Activated naive CD8-positive, alpha-beta T cell treated with anti-CD3 and anti-CD28 coated beads for 36 hours (primary cell): ENCODE results near the gene RFTN1. TPM values are rescaled to one million over a fixed set of nuclear protein-coding genes. Genes with fewer than 3 reads are reported as not detected.

Source experiments
- DNase-seq: peaks from one replicate; pipeline ENCODE4 v3.0.0; 2021
- H3K27ac Mint-ChIP-seq: one replicate; pipeline ENCODE4 v1.8.0; 2022; ENCODE audit warnings: mild to moderate bottlenecking, moderate library complexity, mixed read lengths
- H3K27me3 Mint-ChIP-seq: one replicate; pipeline ENCODE4 v1.8.0; 2022; ENCODE audit warnings: mild to moderate bottlenecking, mixed read lengths
- H3K36me3 Mint-ChIP-seq: one replicate; pipeline ENCODE4 v1.8.0; 2021; ENCODE audit warnings: mild to moderate bottlenecking, mixed read lengths
- H3K4me1 Mint-ChIP-seq: one replicate; pipeline ENCODE4 v1.8.0; 2021; ENCODE audit warnings: mixed read lengths
- H3K4me3 Mint-ChIP-seq: one replicate; pipeline ENCODE4 v1.8.0; 2022; ENCODE audit warnings: mild to moderate bottlenecking, moderate library complexity, mixed read lengths
- H3K9me3 Mint-ChIP-seq: one replicate; pipeline ENCODE4 v1.8.0; 2022; ENCODE audit warnings: mixed read lengths
- total RNA-seq, 2 experiments: library from RNA; stranded (reverse); gene quantifications; one replicate each; pipeline ENCODE4 v1.2.3, GENCODE V29; 2021

Gene RFTN1
- total RNA-seq, 2 experiments from 2014 or later, result 84.2 to 84.8 TPM

DNA sequence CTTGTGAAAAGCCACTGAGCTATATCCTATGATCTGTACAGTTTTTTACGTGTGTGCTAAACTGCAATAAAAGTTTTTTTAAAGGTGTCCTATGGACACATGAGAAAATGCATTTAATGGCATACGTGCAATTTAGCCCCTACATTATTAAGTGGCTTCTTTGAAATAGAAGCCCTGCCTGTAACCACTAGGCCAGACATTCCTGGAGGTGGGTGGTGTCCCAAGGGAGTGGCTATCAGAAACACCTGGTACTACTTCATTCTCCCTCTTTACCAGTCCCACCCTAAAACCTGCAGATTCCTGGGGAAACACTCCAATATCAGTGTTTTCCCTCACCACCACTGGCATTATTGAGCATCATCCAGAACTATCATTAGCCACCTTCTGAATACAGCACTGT is 148.5 kb downstream of the RFTN1 start:
- Mint-ChIP-seq H3K27me3 (no peaks in the 10 kb centered on the region), H3K4me3 (no peak overlapping the region), H3K4me1 (peaks cover 44% of the 10 kb centered on the region), H3K9me3 (no peaks in the 10 kb centered on the region), H3K27ac (no peak overlapping the region), H3K36me3 (peaks cover 68% of the 10 kb centered on the region)
- no peak for DNase-seq

- no peaks in the 10 kb centered on the region for H3K27me3 Mint-ChIP-seq
- peaks cover 63% of the 10 kb centered on the region for H3K36me3 Mint-ChIP-seq
- peaks cover 41% of the 10 kb centered on the region for H3K4me1 Mint-ChIP-seq
- no peaks in the 10 kb centered on the region for H3K9me3 Mint-ChIP-seq
- DNase-seq, result no peak
- peak overlapping the region; percentile 40 for H3K27ac Mint-ChIP-seq
- no peak overlapping the region for H3K4me3 Mint-ChIP-seq
These were observed 149.2 kb downstream of the RFTN1 start for GRCh38 chr3:16364323-16364722.

DNA sequence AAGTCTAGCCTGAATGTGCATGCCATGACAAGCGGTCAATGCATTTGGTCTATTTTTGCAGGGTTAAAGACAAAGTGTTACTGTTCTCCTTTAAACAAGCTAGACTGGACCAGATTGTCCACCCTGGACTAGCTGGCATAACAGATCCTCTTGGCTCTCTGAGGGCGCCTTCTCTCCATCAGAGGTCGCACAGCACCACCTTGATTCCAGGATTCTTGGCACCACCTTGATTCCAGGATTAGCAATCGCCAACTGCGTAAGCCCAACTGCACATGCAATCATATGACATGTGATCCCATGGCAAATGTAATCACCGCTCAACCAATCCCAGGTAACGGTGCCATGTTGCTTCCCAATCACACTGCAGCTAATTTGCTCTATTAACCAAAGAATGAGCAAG is 149.9 kb downstream of the RFTN1 start:
- Mint-ChIP-seq H3K36me3 (peaks cover 60% of the 10 kb centered on the region), H3K9me3 (no peaks in the 10 kb centered on the region), H3K27me3 (no peaks in the 10 kb centered on the region), H3K27ac (no peak overlapping the region), H3K4me1 (peaks cover 41% of the 10 kb centered on the region), H3K4me3 (no peak overlapping the region)
- no peak for DNase-seq

- no peak overlapping the region for H3K4me3 Mint-ChIP-seq
- no peak overlapping the region for H3K27ac Mint-ChIP-seq
- H3K9me3 Mint-ChIP-seq, result no peaks in the 10 kb centered on the region
- no peak for DNase-seq
- H3K27me3 Mint-ChIP-seq, result no peaks in the 10 kb centered on the region
- peaks cover 59% of the 10 kb centered on the region for H3K36me3 Mint-ChIP-seq
- H3K4me1 Mint-ChIP-seq, result peaks cover 40% of the 10 kb centered on the region
These were observed 150.7 kb downstream of the RFTN1 start for GRCh38 chr3:16362770-16363169.

DNA sequence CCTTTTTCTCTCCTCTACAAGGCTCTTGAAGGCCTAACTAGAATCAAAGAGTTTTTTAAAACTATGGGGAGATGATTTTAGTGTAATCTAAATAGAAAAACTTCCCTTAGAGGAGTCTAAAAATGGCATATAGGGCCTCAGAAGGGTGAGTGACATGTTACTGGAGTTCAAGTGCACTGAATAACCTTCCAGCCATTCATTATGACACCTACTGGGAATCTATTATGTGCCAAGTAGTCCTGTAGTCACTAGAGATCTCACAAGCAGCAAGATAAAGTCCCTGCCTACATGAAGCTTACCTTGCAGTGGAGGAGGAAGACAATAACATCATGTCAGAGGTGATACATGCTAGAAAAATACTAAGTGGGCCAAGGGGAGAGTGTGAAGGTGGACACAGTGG is 152.4 kb downstream of the RFTN1 start:
- no peaks in the 10 kb centered on the region for H3K9me3 Mint-ChIP-seq
- H3K36me3 Mint-ChIP-seq, result peaks cover 57% of the 10 kb centered on the region
- H3K4me1 Mint-ChIP-seq, result peaks cover 30% of the 10 kb centered on the region
- H3K27ac Mint-ChIP-seq, result peak overlapping the region; percentile 2
- no peaks in the 10 kb centered on the region for H3K27me3 Mint-ChIP-seq
- DNase-seq, result no peak
- H3K4me3 Mint-ChIP-seq, result no peak overlapping the region

DNA sequence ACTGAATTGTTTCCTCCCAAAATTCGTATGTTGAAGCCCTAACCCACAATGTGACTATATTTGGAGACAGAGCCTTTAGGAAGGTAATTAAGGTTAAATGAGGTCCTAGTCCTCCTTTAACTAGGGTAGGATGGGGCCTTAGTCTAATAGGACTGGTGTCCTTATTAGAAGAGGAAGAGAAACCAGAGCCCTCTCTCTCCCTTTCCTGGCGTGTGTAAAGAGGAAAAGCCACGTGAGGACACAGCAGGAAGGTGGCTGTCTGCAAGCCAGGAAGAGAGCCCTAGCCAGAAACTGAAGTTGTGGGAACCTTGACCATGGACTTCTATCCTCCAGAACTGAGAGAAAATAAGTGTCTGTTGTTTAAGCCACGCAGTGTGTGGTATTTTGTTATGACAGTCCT is 154.2 kb downstream of the RFTN1 start:
- Mint-ChIP-seq H3K9me3 (no peaks in the 10 kb centered on the region), H3K36me3 (peaks cover 57% of the 10 kb centered on the region), H3K4me3 (no peak overlapping the region)

GRCh38 chr3:16358336-16358735 is 155.2 kb downstream of the RFTN1 start:
- no peak overlapping the region for H3K4me3 Mint-ChIP-seq
- H3K27me3 Mint-ChIP-seq, result no peaks in the 10 kb centered on the region
- no peak for DNase-seq
- peaks cover 56% of the 10 kb centered on the region for H3K36me3 Mint-ChIP-seq
- H3K27ac Mint-ChIP-seq, result peak overlapping the region; percentile 40
- peaks cover 22% of the 10 kb centered on the region for H3K4me1 Mint-ChIP-seq
- no peaks in the 10 kb centered on the region for H3K9me3 Mint-ChIP-seq

More for the DNA sequence above, 154.2 kb downstream of the RFTN1 start:
- no peak for DNase-seq
- Mint-ChIP-seq H3K4me1 (peaks cover 22% of the 10 kb centered on the region), H3K27me3 (no peaks in the 10 kb centered on the region), H3K27ac (peak overlapping the region; percentile 51)

DNA sequence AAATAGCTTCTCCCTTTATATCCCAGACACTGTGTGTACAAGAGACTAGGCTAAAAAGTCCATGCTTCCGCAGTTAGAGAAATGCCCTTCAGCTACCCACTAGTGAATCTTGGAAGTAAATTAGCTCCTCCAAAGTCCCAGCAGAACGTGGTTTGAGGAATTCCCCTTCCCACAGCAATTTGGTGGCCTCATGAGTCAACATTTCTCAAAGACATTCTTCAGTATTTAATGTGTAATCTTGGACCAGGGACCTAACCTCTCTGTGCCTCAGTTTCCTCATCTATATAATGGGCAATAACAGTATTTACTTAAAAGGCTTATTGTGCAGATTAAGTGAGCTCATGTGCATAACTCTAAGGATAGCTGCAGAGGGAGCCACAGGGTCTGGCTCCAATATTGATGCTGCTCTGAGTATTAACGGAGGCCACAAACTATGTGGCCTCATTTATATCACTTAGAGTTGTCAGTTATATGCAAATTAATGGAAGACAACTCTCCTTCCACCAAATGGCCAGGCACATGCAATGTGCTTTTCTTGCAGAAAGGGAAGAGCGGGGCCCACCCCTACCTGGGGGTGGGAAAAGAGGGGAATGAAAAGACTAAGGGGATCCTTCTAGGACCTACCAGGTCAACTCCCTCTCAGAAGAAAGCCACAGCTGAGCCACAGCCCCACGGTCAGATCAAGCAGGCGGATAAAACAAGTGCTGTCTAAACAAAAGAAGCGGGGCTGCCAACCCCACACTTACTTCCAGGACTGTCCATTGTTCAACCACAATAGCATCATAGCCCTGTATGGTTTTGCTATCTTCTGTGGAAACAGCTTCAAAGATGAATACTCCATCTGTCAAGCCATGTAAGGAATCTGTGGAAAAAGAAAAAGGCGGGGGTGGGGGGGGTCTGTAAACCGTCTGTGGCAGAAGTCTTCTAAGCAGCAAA is 156.0 kb downstream of the RFTN1 start:
- Mint-ChIP-seq H3K4me1 (peaks cover 22% of the 10 kb centered on the region), H3K27ac (peak overlapping the region; percentile 59), H3K36me3 (peaks cover 54% of the 10 kb centered on the region), H3K27me3 (no peaks in the 10 kb centered on the region), H3K4me3 (no peak overlapping the region), H3K9me3 (no peaks in the 10 kb centered on the region)
- no peak for DNase-seq

DNA sequence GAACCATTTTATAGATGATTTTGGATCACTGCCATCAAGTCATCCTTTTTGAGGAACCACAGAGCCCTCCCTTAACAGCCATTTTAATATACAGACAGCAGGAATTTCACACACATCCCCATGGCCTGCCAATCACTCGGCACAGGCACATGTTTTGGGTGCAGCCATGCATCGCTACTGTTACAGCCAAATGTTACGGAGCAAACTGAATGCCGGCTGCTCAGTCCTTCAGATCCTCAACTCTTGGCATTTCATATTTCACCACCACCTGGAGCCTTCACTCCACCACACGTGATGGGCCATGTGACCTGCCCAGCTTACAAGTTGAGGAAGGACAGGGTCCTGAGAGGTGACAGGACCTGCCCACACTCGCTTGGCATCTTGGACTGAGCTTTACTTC is 157.7 kb downstream of the RFTN1 start:
- no peak for DNase-seq
- Mint-ChIP-seq H3K4me3 (no peak overlapping the region), H3K27me3 (no peaks in the 10 kb centered on the region), H3K27ac (no peak overlapping the region), H3K4me1 (peaks cover 27% of the 10 kb centered on the region), H3K36me3 (peaks cover 45% of the 10 kb centered on the region), H3K9me3 (no peaks in the 10 kb centered on the region)

- no peaks in the 10 kb centered on the region for H3K9me3 Mint-ChIP-seq
- H3K36me3 Mint-ChIP-seq, result peaks cover 58% of the 10 kb centered on the region
- no peak for DNase-seq
- H3K27ac Mint-ChIP-seq, result no peak overlapping the region
- no peaks in the 10 kb centered on the region for H3K27me3 Mint-ChIP-seq
- no peak overlapping the region for H3K4me3 Mint-ChIP-seq
- H3K4me1 Mint-ChIP-seq, result peaks cover 23% of the 10 kb centered on the region
These were observed 159.2 kb downstream of the RFTN1 start for GRCh38 chr3:16354291-16354690.

DNA sequence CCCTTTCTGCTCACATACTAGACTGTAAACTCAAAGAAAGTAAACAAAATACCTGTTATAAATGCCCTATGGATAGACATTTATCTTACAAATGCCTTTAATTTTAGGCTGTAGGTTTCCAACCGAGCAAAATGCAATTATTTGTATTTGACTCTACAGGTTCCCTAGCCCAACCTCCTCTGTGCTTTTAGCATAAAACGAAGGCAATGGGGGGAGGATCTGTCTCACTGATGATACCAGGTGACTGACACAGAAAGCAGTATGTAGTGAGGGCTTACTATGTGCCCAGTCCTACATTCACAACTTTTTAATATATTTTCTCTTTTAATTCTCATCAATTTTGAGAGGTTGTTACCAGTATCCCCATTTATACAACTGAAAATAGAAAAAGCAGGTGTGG is 161.1 kb downstream of the RFTN1 start:
- Mint-ChIP-seq H3K27me3 (no peaks in the 10 kb centered on the region), H3K4me1 (peaks cover 34% of the 10 kb centered on the region), H3K36me3 (peaks cover 62% of the 10 kb centered on the region), H3K27ac (peak overlapping the region; percentile 61), H3K4me3 (no peak overlapping the region), H3K9me3 (no peaks in the 10 kb centered on the region)
- DNase-seq, result no peak

GRCh38 chr3:16350597-16351318 is 162.7 kb downstream of the RFTN1 start:
- Mint-ChIP-seq H3K36me3 (peaks cover 68% of the 10 kb centered on the region), H3K9me3 (peaks cover 2% of the 10 kb centered on the region), H3K4me3 (no peak overlapping the region), H3K27me3 (no peaks in the 10 kb centered on the region), H3K27ac (peak overlapping the region; percentile 58), H3K4me1 (peaks cover 47% of the 10 kb centered on the region)
- no peak for DNase-seq

DNA sequence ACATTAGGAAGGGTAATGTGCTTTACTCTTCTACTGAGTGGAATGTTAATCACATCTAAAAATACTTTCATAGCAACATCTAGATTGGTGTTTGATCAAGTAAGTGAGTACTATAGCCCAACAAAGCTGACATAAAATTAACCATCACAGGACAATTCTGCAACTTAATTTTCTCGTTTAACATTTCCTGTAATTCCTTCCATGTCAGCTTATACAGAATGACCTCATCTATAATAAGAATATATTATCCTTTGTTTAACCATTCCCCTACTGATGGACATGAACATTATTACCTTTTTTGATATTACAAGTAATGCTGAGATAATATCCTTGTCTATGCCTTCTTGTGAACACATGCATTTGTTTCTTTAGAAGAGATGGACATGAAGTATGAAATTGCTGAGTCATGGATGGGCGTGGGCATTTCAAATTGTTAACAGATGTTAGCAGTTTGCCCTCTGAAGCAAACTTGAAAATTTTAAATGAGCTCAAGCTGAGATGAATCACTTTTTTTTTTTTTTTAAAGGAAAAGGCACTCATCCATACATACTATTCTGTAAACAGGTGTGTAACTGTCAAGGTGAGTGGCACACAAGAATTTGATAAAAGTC is 163.4 kb downstream of the RFTN1 start:
- DNase-seq, result no peak
- peaks cover 2% of the 10 kb centered on the region for H3K9me3 Mint-ChIP-seq
- H3K36me3 Mint-ChIP-seq, result peaks cover 68% of the 10 kb centered on the region
- H3K4me3 Mint-ChIP-seq, result no peak overlapping the region
- H3K27me3 Mint-ChIP-seq, result no peaks in the 10 kb centered on the region
- H3K4me1 Mint-ChIP-seq, result peaks cover 48% of the 10 kb centered on the region
- peak overlapping the region; percentile 58 for H3K27ac Mint-ChIP-seq

- H3K4me1 Mint-ChIP-seq, result peaks cover 61% of the 10 kb centered on the region
- no peak for DNase-seq
- peaks cover 4% of the 10 kb centered on the region for H3K9me3 Mint-ChIP-seq
- peak overlapping the region; percentile 73 for H3K27ac Mint-ChIP-seq
- H3K27me3 Mint-ChIP-seq, result no peaks in the 10 kb centered on the region
- no peak overlapping the region for H3K4me3 Mint-ChIP-seq
- H3K36me3 Mint-ChIP-seq, result peaks cover 71% of the 10 kb centered on the region
These were observed 166.0 kb downstream of the RFTN1 start for GRCh38 chr3:16347548-16347947.

DNA sequence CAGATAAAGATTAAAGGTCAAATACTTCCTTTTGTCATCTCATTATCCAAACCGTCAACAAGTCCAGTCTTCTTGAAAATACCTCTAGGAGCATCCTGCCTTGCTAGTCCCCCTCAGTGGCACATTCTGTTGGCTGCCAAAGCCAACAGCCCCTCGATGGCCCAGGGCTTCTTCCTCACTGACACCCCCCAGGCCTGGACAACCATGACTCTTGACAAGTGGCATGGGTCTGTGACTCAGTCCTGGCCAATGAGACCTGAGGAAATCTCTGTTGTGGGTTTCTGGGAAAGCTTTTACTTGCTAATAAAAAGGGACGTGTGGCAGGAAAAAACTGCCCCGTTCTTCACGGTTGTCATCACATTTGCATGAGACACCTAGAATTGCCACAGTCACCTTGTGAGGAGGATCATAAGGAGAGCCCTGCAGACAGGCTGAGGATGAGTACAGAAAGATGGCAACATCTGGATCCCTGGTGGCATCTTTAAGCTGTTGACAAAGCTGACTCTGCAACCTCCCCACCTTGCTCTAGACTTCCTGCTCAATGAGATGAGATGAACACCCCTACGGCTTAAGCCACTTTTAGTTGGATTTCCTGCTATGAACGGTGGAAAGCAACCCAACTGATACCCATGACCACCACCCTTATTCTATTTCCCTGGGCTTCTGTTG is 167.0 kb downstream of the RFTN1 start:
- Mint-ChIP-seq H3K36me3 (peaks cover 75% of the 10 kb centered on the region), H3K4me1 (peaks cover 62% of the 10 kb centered on the region)

More for the DNA sequence above, 167.0 kb downstream of the RFTN1 start:
- no peak for DNase-seq
- peak overlapping the region; percentile 65 for H3K27ac Mint-ChIP-seq
- H3K27me3 Mint-ChIP-seq, result no peaks in the 10 kb centered on the region
- H3K9me3 Mint-ChIP-seq, result peaks cover 4% of the 10 kb centered on the region
- no peak overlapping the region for H3K4me3 Mint-ChIP-seq
